Activated T-helper 1 cell treated with anti-CD3 and anti-CD28 coated beads, Interleukin-2, amount 50 U/mL, for 16 hours (primary cell): Measurements from ENCODE around the gene DPEP2.
A peak's percentile ranks its signal among the peaks of the same experiment; 100 is the strongest.
"Not testable (repeated sequence)": the region's sequence is repeated elsewhere in the genome, so short reads cannot be mapped to it uniquely, and the experiment has no call there.

Experiments used
- DNase-seq, 2 donors: peaks; one replicate each; pipeline ENCODE4 v3.0.0-alpha.2; 2020; ENCODE audit warnings: low read depth in 1 of 2, low spot score in 1 of 2

DPEP2 gene

GRCh38 chr16:68005786-68006286, 6.6 kb upstream of the DPEP2 start:
- DNase-seq = peak in 1 of 2 donors; percentile 25

DNA sequence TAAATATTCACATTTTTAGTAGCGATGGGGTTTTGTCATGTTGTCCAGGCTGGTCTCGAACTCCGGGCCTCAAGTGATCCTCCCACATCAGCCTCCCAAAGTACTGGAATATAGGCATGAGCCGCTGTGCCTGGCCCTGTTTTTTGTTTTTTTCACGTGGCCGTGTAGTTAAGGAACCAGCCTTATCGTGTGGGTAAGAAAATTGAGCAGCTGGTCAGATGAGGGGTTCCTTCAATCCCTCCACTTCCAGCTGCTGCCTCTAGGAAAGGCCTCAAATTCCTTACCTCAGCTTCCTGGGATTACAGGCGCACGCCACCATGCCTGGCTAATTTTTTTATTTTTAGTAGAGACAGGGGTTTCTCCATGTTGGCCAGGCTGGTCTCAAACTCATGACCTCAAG, 5.9 kb upstream of the DPEP2 start:
- DNase-seq = no peak

DNA sequence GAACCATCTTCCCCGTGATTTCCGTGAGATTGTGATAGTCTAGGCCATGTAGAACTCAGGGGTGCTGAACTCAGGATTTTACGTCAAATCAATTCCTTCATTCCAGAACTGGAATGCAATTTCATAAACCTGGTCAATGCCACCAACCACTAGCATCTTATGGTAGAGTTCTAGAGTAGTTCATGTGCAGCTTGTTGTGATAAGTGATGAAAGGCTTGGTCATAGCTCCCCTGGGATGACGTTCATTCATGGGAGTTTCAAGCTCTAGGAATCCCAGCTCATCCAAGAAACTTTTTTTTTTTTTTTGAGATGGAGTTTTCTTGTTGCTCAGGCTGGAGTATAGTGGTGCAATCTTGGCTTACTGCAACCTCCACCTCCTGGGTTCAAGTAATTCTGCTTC, 3.7 kb upstream of the DPEP2 start:
- no peak for DNase-seq

GRCh38 chr16:68000450-68000849, 1.2 kb upstream of the DPEP2 start:
- no peak for DNase-seq

DNA sequence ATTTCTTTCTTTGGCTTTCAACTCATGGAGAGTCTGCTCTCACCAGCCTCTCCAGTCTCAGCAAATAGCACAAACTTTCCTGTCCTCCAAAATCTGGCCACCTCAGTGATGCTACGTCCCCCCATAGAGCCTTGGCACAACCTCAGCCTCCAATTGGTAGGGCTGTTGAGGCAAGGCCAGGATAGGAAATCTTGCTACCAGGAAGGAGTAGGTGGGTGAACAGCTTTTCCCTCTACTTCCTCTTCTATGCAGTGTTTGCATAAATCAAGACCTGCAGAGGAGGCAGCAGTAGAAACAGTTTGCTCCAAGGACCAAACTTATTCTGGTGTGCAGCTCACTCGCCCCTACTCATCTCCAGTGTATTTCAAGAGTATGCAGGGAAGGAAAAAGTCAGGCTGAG, 701 bp upstream of the DPEP2 start:
- DNase-seq = no peak

- DNase-seq = not testable (repeated sequence)
These were observed 979 bp downstream of the DPEP2 start for GRCh38 chr16:67998231-67998778.

GRCh38 chr16:67996666-67997065, 2.6 kb downstream of the DPEP2 start:
- no peak for DNase-seq

GRCh38 chr16:67995423-67995822, 3.9 kb downstream of the DPEP2 start:
- DNase-seq = no peak

DNA sequence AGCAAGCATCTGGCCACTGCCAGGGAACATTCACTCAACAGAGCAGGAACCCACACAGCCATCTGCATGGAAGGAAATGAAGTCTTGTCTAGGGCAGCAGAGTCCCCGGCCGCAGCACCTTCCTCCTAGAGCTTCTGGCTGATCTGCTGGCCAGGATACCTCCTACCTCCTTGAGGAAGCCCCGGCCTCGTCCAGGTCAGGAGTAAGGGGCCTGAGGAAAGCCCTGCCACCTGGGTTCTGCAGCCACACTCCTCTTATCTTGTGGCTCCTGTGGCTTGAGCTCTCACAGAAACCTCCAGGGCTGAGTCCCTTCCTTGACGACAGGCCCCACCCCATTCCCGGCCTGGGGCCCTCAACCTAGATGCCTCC, 5.3 kb downstream of the DPEP2 start:
- DNase-seq = not testable (repeated sequence)

GRCh38 chr16:67993207-67994039, 5.9 kb downstream of the DPEP2 start:
- DNase-seq = peak; percentile 73 to 79

- no peak for DNase-seq
These were observed 6.5 kb downstream of the DPEP2 start for GRCh38 chr16:67992661-67993206.

- DNase-seq = no peak
These were observed 9.3 kb downstream of the DPEP2 start for GRCh38 chr16:67990018-67990386.

GRCh38 chr16:67989322-67990017, 9.8 kb downstream of the DPEP2 start:
- no peak for DNase-seq

- DNase-seq = no peak
These were observed 10.6 kb downstream of the DPEP2 start for GRCh38 chr16:67988675-67989074.

- no peak for DNase-seq
These were observed 11.7 kb downstream of the DPEP2 start for GRCh38 chr16:67987460-67988160.

DNA sequence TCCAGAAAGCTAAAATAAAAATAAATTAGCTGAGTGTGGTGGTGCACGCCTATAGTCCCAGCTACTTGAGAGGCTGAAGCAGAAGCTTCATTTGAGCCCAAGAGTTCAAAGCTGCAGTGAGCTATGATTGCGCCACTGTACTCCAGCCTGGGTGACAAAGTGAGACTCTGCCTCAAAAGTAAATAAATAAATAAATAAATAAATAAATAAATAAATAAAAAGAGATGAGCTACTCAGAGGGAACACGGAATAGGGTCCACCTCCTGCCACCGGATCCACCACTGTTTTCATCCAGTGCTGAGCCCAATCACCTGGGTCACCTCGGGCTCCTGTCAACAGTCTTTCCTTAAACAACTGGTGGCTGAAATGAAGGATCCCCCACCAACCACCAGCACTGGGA, 12.3 kb downstream of the DPEP2 start:
- DNase-seq = no peak

GRCh38 chr16:67982011-67982696, 17.1 kb downstream of the DPEP2 start:
- DNase-seq = no peak

DNA sequence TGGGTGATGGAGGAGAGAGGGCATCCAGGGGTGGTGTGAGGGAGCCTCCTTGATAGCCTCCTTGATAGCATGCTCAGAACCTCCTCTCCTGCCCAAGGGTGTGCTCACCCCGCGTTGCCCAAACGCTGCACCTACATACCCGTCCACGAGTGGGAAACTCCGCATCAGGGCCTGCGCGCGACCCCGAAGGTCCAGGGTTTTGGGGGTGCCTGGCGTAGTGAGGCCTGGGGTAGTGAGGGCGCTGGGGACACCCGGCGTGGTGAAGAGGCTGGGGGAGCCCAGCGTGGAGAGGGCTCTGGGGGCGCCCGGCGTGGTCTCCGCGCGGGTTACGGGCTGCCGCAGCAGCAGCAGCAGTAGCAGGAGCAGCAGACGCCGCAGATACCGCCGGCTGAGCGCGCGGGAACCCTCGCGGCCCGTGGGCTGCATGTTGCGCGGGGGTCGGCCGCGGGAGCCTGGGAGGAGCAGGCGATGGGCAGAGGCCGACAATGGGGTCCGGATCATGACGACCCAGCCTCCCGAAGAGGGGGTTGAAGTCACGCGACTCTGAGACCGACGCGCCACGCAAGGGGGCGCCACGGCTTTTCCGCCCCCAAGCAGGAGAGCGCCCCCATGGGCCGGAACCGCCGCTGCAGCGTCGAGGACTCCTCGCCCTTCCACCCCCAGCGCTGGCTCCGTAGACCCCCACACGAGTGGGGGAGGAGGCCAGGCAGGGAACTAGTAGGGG, 19.2 kb downstream of the DPEP2 start, which contains the start of gene DPEP3:
TSS of gene DPEP3 (minus strand) at position 545 of the 724 bp plus-strand sequence. CDS start at position 426, 119 bp downstream.
- no peak for DNase-seq

DNA sequence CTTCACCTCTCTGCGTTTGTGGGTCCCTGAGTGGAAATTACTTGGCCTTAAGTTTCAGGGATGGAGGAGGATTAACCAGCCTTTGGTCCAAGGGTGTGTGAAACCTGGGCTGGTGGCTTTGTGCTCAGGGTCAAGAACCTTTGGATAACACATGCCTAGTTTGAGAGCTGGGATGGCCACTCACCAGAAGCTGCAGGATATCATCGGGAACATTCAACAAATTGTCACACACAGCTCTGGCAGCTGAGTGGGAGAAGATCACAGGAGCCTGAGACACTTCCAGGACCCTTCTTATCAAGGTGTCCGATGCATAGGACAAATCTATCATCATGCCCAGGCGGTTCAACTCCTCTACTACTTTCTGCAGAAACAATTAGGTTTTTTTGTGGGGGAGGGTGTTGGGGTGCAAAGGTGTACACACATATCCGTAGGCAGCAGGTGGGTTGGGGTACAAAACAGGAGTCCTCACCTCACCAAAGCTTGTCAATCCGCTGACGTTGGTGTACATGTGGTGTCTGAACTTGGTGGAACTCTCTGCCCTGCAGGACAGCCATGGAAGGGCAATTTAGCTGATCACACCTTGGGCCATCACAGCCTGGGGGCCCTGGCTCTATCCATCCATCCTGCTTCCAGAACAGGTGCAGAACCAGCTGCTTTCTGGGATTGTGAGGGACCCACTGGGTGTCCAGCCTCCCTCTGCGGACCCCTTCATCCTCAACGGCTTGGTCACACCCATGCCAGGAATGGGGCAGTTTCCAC, 21.6 kb downstream of the DPEP2 start:
- DNase-seq = no peak
